HG02884 (cell line): ENCODE results near the gene NID1.
A peak's percentile ranks its signal among the peaks of the same experiment; 100 is the strongest.
"Not testable (repeated sequence)": the region's sequence is repeated elsewhere in the genome, so short reads cannot be mapped to it uniquely, and the experiment has no call there.

ENCODE experiments used
- ATAC-seq: cut with Tn5 transposase; IDR thresholded peaks from one replicate; pipeline ENCODE4 v1.9.1; 2021; ENCODE audit warnings: mild to moderate bottlenecking, moderate library complexity; ENCODE audit not compliant: unreplicated experiment

NID1 gene

GRCh38 chr1:235941876-235942624, 122.8 kb downstream of the NID1 start:
- ATAC-seq = no peak

GRCh38 chr1:235940285-235940684, 124.6 kb downstream of the NID1 start:
- ATAC-seq = no peak

- no peak for ATAC-seq
Measured at GRCh38 chr1:235939480-235939775, 125.5 kb downstream of the NID1 start.

- peak; percentile 67 for ATAC-seq
Measured at GRCh38 chr1:235938709-235939479, 126.0 kb downstream of the NID1 start.

GRCh38 chr1:235937123-235937522, 127.8 kb downstream of the NID1 start:
- peak; percentile 41 for ATAC-seq

- ATAC-seq = no peak
Measured at GRCh38 chr1:235935235-235936225, 129.4 kb downstream of the NID1 start.

GRCh38 chr1:235933766-235934116, 131.1 kb downstream of the NID1 start:
- no peak for ATAC-seq

GRCh38 chr1:235933017-235933765, 131.7 kb downstream of the NID1 start:
- ATAC-seq = no peak

- no peak for ATAC-seq
Measured at GRCh38 chr1:235932090-235932510, 132.8 kb downstream of the NID1 start.

- no peak for ATAC-seq
Measured at GRCh38 chr1:235931171-235931738, 133.6 kb downstream of the NID1 start.

- no peak for ATAC-seq
Measured at GRCh38 chr1:235930543-235930942, 134.3 kb downstream of the NID1 start.

- no peak for ATAC-seq
Measured at GRCh38 chr1:235929216-235929615, 135.7 kb downstream of the NID1 start.

GRCh38 chr1:235928197-235928596, 136.7 kb downstream of the NID1 start:
- ATAC-seq = no peak

- not testable (repeated sequence) for ATAC-seq
Measured at GRCh38 chr1:235927551-235927950, 137.3 kb downstream of the NID1 start.
